Activated T-cell treated with anti-CD3 and anti-CD28 coated beads for 4 hours (primary cell): ENCODE results near the gene USP12.

Experiments used
- DNase-seq: peaks from one replicate; pipeline ENCODE4 v3.0.0-alpha.2; 2020

USP12 gene

GRCh38 chr13:27065582-27065981 lies 106.0 kb downstream of the USP12 start:
- no peak for DNase-seq

- DNase-seq = no peak
Measured at GRCh38 chr13:27064252-27064995, 107.2 kb downstream of the USP12 start.

- DNase-seq = no peak
Measured at GRCh38 chr13:27057817-27058216, 113.8 kb downstream of the USP12 start.

GRCh38 chr13:27055526-27055925 lies 116.1 kb downstream of the USP12 start:
- DNase-seq = no peak

- no peak for DNase-seq
Measured at GRCh38 chr13:27054760-27055159, 116.9 kb downstream of the USP12 start.

- DNase-seq = no peak
Measured at GRCh38 chr13:27053902-27054595, 117.6 kb downstream of the USP12 start.

- DNase-seq = no peak
Measured at GRCh38 chr13:27053210-27053884, 118.3 kb downstream of the USP12 start.

- DNase-seq = no peak
Measured at GRCh38 chr13:27052551-27053208, 118.9 kb downstream of the USP12 start.

GRCh38 chr13:27047081-27047480 lies 124.5 kb downstream of the USP12 start:
- DNase-seq = no peak

- no peak for DNase-seq
Measured at GRCh38 chr13:27044837-27045570, 126.6 kb downstream of the USP12 start.

- no peak for DNase-seq
Measured at GRCh38 chr13:27043013-27043412, 128.6 kb downstream of the USP12 start.

GRCh38 chr13:27041341-27041740 lies 130.3 kb downstream of the USP12 start:
- DNase-seq = no peak

GRCh38 chr13:27040826-27041108 lies 130.8 kb downstream of the USP12 start:
- no peak for DNase-seq

- DNase-seq = no peak
Measured at GRCh38 chr13:27039171-27039701, 132.4 kb downstream of the USP12 start.

- no peak for DNase-seq
Measured at GRCh38 chr13:27038323-27038722, 133.3 kb downstream of the USP12 start.

- no peak for DNase-seq
Measured at GRCh38 chr13:27037571-27037970, 134.0 kb downstream of the USP12 start.

- no peak for DNase-seq
Measured at GRCh38 chr13:27037171-27037570, 134.4 kb downstream of the USP12 start.

GRCh38 chr13:27036236-27036981 lies 135.2 kb downstream of the USP12 start:
- DNase-seq = no peak

- DNase-seq = no peak
Measured at GRCh38 chr13:27035892-27036235, 135.7 kb downstream of the USP12 start.

- DNase-seq = no peak
Measured at GRCh38 chr13:27034678-27035111, 136.9 kb downstream of the USP12 start.

GRCh38 chr13:27028683-27029480 lies 142.7 kb downstream of the USP12 start:
- no peak for DNase-seq
